ENCODE data around the gene SEPTIN7. TPM values are rescaled to one million over a fixed set of nuclear protein-coding genes. Genes with fewer than 3 reads are reported as not detected.

Gene SEPTIN7
- total and polyA plus RNA-seq, 2 of the 4 experiments (the other 2 are of a cell fraction): 150 to 239 TPM

DNA sequence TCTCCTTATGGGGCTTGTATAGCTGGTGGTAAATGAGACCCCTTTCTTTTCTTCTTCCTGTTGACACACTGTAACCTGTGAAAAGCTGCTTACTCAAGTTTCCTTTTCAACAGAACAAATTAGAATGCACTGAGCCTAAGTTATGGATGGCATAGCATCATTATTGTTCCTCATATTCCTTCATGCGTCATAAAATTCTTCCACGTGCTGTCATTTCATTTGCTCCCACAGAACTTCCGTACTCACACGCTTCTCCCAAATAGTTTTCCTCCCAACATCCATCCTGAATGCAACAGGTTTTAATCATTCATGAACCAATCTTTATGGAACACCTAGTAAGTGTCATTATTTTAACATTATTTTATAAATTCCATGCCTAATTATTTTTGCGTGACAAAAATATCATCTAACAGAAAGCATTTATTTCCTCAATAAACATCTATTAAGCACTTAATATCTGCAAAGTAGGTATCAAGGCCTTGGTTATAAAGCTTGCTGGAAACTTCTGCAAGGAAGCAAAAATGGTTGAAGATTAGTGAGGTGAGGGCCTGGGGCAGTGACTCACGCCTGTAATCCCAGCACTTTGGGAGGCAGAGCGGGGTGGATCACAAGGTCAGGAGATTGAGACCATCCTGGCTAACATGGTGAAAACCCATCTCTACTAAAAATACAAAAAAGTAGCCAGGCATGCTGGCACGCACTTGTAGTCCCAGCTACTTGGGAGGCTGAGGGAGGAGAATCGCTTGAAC lies 18.9 kb upstream of the SEPTIN7 start:
- Histone ChIP-seq H3K4ac (ENCODE audit: low read depth, low read length) (no peak overlapping the region), H3K14ac (replicated peaks; ENCODE audit: low read depth, low read length) (no peak overlapping the region), H4K8ac (ENCODE audit: low read depth in 2 of 2, low read length in 2 of 2) (no peak overlapping the region), H2AK9ac (replicated peaks; ENCODE audit: low read depth, low read length, poor library complexity) (no peak overlapping the region), H2BK15ac (ENCODE audit: low read depth, low read length) (no peak overlapping the region), H3K18ac (ENCODE audit: low read depth, low read length) (no peak overlapping the region), H3K27ac (ENCODE audit: insufficient read depth, low read length) (peak overlapping the region; percentile 50; the same call in 1 of the 2 replicates), H3K36me3 (ENCODE audit: control insufficient read depth, insufficient read depth, low read length) (no peaks in the 10 kb centered on the region), H4K20me1 (ENCODE audit: insufficient read depth, low read length) (no peaks in the 10 kb centered on the region), H4K91ac (ENCODE audit: insufficient read depth, low read depth, low read length) (no peak overlapping the region), H2BK120ac (ENCODE audit: low read depth, low read length) (no peak overlapping the region), H3K4me3 (ENCODE audit: insufficient read depth, low read depth, low read length) (no peak overlapping the region), H3K9me3 (ENCODE audit: control insufficient read depth, insufficient read depth, low read length) (no peaks in the 10 kb centered on the region), H4K5ac (ENCODE audit: low read depth, low read length) (no peak overlapping the region), H3K27me3 (ENCODE audit: control insufficient read depth, insufficient read depth, low read length) (peaks cover 2% of the 10 kb centered on the region; the same call in 1 of the 2 replicates), H3K23ac (ENCODE audit: low read depth, low read length) (no peak overlapping the region), H2AFZ (replicated peaks; ENCODE audit: low read length, poor library complexity) (no peak overlapping the region), H3K56ac (ENCODE audit: extremely low read depth, insufficient read depth, low read length) (no peak overlapping the region), H2BK5ac (ENCODE audit: low read depth, low read length, poor library complexity, severe bottlenecking) (no peak overlapping the region), H3K79me1 (ENCODE audit: low read depth in 1 of 2, low read length in 2 of 2) (no peaks in the 10 kb centered on the region), H3K9me1 (ENCODE audit: insufficient read depth, low read length) (no peaks in the 10 kb centered on the region; the same call in 1 of the 2 replicates), H3K4me1 (ENCODE audit: control insufficient read depth, insufficient read depth, low read length) (peaks cover 2% of the 10 kb centered on the region), H2BK20ac (ENCODE audit: low read depth, low read length) (no peak overlapping the region), H3K9ac (ENCODE audit: low read depth, low read length) (no peak overlapping the region), H3K4me2 (ENCODE audit: low read depth, low read length) (no peak overlapping the region; the same call in 1 of the 2 replicates), H2AK5ac (ENCODE audit: low read depth, low read length) (no peak overlapping the region)
- TF ChIP-seq MAFK (IDR thresholded peaks at IDR 0.05; ENCODE audit: low read depth, low read length): no peak
- TF ChIP-seq MXI1 (IDR thresholded peaks at IDR 0.05; ENCODE audit: borderline replicate concordance, low read depth, low read length): no peak
- TF ChIP-seq RFX5 (IDR thresholded peaks at IDR 0.05; ENCODE audit: low read depth, low read length): no peak
- TF ChIP-seq MAZ (IDR thresholded peaks at IDR 0.05; ENCODE audit: borderline replicate concordance, low read depth, low read length): no peak
- no TSS peak for BruUV-seq (replicated peaks)
- no peak for DNase-seq
- dilution Hi-C loops (cut with HindIII; ENCODE audit: low sequenced_read_pairs, unreplicated experiment): no loop called here
- intact Hi-C loops (cut with micrococcal nuclease): no loop called here
- no peak for ATAC-seq (ENCODE audit: low read depth)
- ChIA-PET POLR2A (ENCODE audit: unreplicated experiment) (no interaction called here), CTCF (no interaction called here)
- in situ Hi-C loops (cut with MboI; ENCODE audit: low sequenced_read_pairs): no loop called here
- 97% methylated on average over 4 of the region's 9 CpGs; no CpG with 5 or more reads in 1 of the 2 experiments for WGBS, 2 experiments (ENCODE audit: extremely low coverage in 2 of 2, insufficient read length in 1 of 2)
